NCI-H146 treated with DMSO at 0.1 percent for 48 hours (cell line): ENCODE measurements around the gene CEP55.

Source experiments
- DNase-seq: peaks from one replicate; lab custom pipeline; 2025; ENCODE audit not compliant: unreplicated experiment; lab: John Stamatoyannopoulos, UW

CEP55 gene

GRCh38 chr10:93468461-93469213, 27.8 kb upstream of the CEP55 start:
- no peak for DNase-seq

- DNase-seq = no peak
Observed at GRCh38 chr10:93469454-93469853, 27.0 kb upstream of the CEP55 start.

GRCh38 chr10:93471110-93471651, 25.2 kb upstream of the CEP55 start:
- no peak for DNase-seq

GRCh38 chr10:93473161-93473560, 23.3 kb upstream of the CEP55 start:
- no peak for DNase-seq

- no peak for DNase-seq
Observed at GRCh38 chr10:93473804-93474472, 22.5 kb upstream of the CEP55 start.

- DNase-seq = no peak
Observed at GRCh38 chr10:93475227-93475626, 21.2 kb upstream of the CEP55 start.

- DNase-seq = no peak
Observed at GRCh38 chr10:93475871-93476270, 20.5 kb upstream of the CEP55 start.

GRCh38 chr10:93476756-93477155, 19.7 kb upstream of the CEP55 start:
- DNase-seq = no peak

- DNase-seq = no peak
Observed at GRCh38 chr10:93478873-93479272, 17.5 kb upstream of the CEP55 start.

GRCh38 chr10:93481637-93482144, 14.7 kb upstream of the CEP55 start:
- no peak for DNase-seq

GRCh38 chr10:93482145-93482834, 14.1 kb upstream of the CEP55 start, which contains the start of gene MYOF:
TSS of gene MYOF (minus strand) at chr10:93482334. CDS start at chr10:93482194, 140 bp downstream.
- peak; percentile 60 for DNase-seq

GRCh38 chr10:93485690-93486089, 10.7 kb upstream of the CEP55 start:
- DNase-seq = no peak

- DNase-seq = no peak
Observed at GRCh38 chr10:93488956-93489528, 7.4 kb upstream of the CEP55 start.

- DNase-seq = no peak
Observed at GRCh38 chr10:93491602-93492121, 4.8 kb upstream of the CEP55 start.

GRCh38 chr10:93493162-93493561, 3.2 kb upstream of the CEP55 start:
- DNase-seq = no peak

GRCh38 chr10:93494494-93494893, 1.9 kb upstream of the CEP55 start:
- peak; percentile 24 for DNase-seq

GRCh38 chr10:93495654-93496321, 624 bp upstream of the CEP55 start:
- DNase-seq = peak; percentile 61

- DNase-seq = no peak
Observed at GRCh38 chr10:93498166-93498565, 1.8 kb downstream of the CEP55 start.

- no peak for DNase-seq
Observed at GRCh38 chr10:93501650-93502049, 5.2 kb downstream of the CEP55 start.

GRCh38 chr10:93503075-93503474, 6.7 kb downstream of the CEP55 start:
- peak; percentile 57 for DNase-seq
